Neuronal stem cell (in vitro differentiated cells): Measurements from ENCODE around the gene SIK2.
A peak's percentile ranks its signal among the peaks of the same experiment; 100 is the strongest.

Experiments
- DNase-seq: peaks from one replicate; pipeline ENCODE4 v3.0.0-alpha.2; 2013; ENCODE audit warnings: low spot score
- H2AFZ ChIP-seq: one replicate; pipeline ENCODE4 v1.6.1; 2013; ENCODE audit warnings: mild to moderate bottlenecking, low read length, inconsistent platforms
- H2AK5ac ChIP-seq: 2 replicates; pipeline ENCODE4 v1.6.1; 2013; ENCODE audit warnings: low read depth, mild to moderate bottlenecking, inconsistent platforms, low read length, moderate library complexity, mixed read lengths
- H2BK120ac ChIP-seq: 2 replicates; pipeline ENCODE4 v1.6.1; 2013; ENCODE audit warnings: low read depth, mild to moderate bottlenecking, inconsistent platforms, low read length, moderate library complexity, mixed read lengths
- H2BK12ac ChIP-seq: one replicate; pipeline ENCODE4 v1.6.1; 2013; ENCODE audit warnings: low read length, inconsistent platforms
- H2BK15ac ChIP-seq: 2 replicates; pipeline ENCODE4 v1.6.1; 2013; ENCODE audit warnings: mild to moderate bottlenecking, low read length, inconsistent platforms, mixed read lengths
- H2BK5ac ChIP-seq: one replicate; pipeline ENCODE4 v1.6.1; 2013; ENCODE audit warnings: inconsistent platforms, mild to moderate bottlenecking, low read length, moderate library complexity
- H3K14ac ChIP-seq: one replicate; pipeline ENCODE4 v1.6.1; 2013; ENCODE audit warnings: low read length, inconsistent platforms
- H3K18ac ChIP-seq: 2 replicates; pipeline ENCODE4 v1.6.1; 2013; ENCODE audit warnings: low read length, inconsistent platforms
- H3K23ac ChIP-seq: 2 replicates; pipeline ENCODE4 v1.6.1; 2013; ENCODE audit warnings: low read depth, mild to moderate bottlenecking, mixed read lengths, low read length, inconsistent platforms; ENCODE audit not compliant: poor library complexity
- H3K27ac ChIP-seq: replicated peaks from 3 replicates; pipeline ENCODE4 v1.5.1; 2013; ENCODE audit warnings: low read length, inconsistent platforms
- H3K27me3 ChIP-seq, 3 experiments: 2 replicates each; pipeline ENCODE4 v1.6.1; 2013; ENCODE audit warnings: low read length in 3 of 3, mild to moderate bottlenecking in 2 of 3, inconsistent platforms in 1 of 3, low read depth in 1 of 3, mixed read lengths in 1 of 3, moderate library complexity in 1 of 3; ENCODE audit not compliant: control insufficient read depth in 3 of 3, insufficient read depth in 3 of 3
- H3K36me3 ChIP-seq, 2 donors: replicated peaks in 1 of 2; 2 replicates each; pipeline ENCODE4 v1.6.1; 2013; ENCODE audit warnings: low read length in 2 of 2; ENCODE audit not compliant: control insufficient read depth in 2 of 2, insufficient read depth in 2 of 2
- H3K4ac ChIP-seq: 2 replicates; pipeline ENCODE4 v1.6.1; 2013; ENCODE audit warnings: inconsistent platforms, mild to moderate bottlenecking, low read length, moderate library complexity
- H3K4me1 ChIP-seq, 2 donors: 1 replicate in 1 of 2; 2 replicates in 1 of 2; pipeline ENCODE4 v1.6.1; 2013; ENCODE audit warnings: low read length in 2 of 2, low read depth in 1 of 2; ENCODE audit not compliant: control insufficient read depth in 2 of 2, insufficient read depth in 1 of 2
- H3K4me2 ChIP-seq: one replicate; pipeline ENCODE4 v1.6.1; 2013; ENCODE audit warnings: mild to moderate bottlenecking, low read length, inconsistent platforms; ENCODE audit not compliant: insufficient read depth, poor library complexity, severe bottlenecking
- H3K4me3 ChIP-seq, 2 donors: 2 replicates each; pipeline ENCODE4 v1.5.1; 2013; ENCODE audit warnings: low read length in 2 of 2, mild to moderate bottlenecking in 2 of 2, inconsistent platforms in 1 of 2, moderate library complexity in 1 of 2
- H3K79me1 ChIP-seq: one replicate; pipeline ENCODE4 v1.6.1; 2013; ENCODE audit warnings: low read depth, mild to moderate bottlenecking, inconsistent platforms, low read length, moderate library complexity
- H3K9ac ChIP-seq: one replicate; pipeline ENCODE4 v1.6.1; 2013; ENCODE audit warnings: mild to moderate bottlenecking, low read depth, low read length, inconsistent platforms; ENCODE audit not compliant: poor library complexity
- H3K9me3 ChIP-seq, 2 donors: replicated peaks in 1 of 2; 2 replicates each; pipeline versions ENCODE3 to v1.6.1; 2013; ENCODE audit warnings: low read length in 2 of 2, mild to moderate bottlenecking in 2 of 2, inconsistent platforms in 1 of 2, low read depth in 1 of 2, mixed read lengths in 1 of 2, moderate library complexity in 1 of 2; ENCODE audit not compliant: control insufficient read depth in 2 of 2, insufficient read depth in 1 of 2
- H4K8ac ChIP-seq: one replicate; pipeline ENCODE4 v1.6.1; 2013; ENCODE audit warnings: low read depth, mild to moderate bottlenecking, inconsistent platforms, low read length, moderate library complexity
- H4K91ac ChIP-seq: one replicate; pipeline ENCODE4 v1.6.1; 2013; ENCODE audit warnings: low read length, low read depth, mild to moderate bottlenecking, inconsistent platforms; ENCODE audit not compliant: poor library complexity
- WGBS, 2 donors: extraction: QIAGEN DNeasy Blood & Tissue Kit; methylation state at CpG; one replicate each; pipeline ENCODE4 v1.1.7; 2013; ENCODE audit warnings: missing lambda C conversion rate in 2 of 2, mixed read lengths in 1 of 2; ENCODE audit not compliant: insufficient read length in 2 of 2, insufficient replicate concordance in 1 of 2; ENCODE audit errors: extremely low coverage in 2 of 2; 5-methylcytosine and 5-hydroxymethylcytosine counted together

The SIK2 gene

DNA sequence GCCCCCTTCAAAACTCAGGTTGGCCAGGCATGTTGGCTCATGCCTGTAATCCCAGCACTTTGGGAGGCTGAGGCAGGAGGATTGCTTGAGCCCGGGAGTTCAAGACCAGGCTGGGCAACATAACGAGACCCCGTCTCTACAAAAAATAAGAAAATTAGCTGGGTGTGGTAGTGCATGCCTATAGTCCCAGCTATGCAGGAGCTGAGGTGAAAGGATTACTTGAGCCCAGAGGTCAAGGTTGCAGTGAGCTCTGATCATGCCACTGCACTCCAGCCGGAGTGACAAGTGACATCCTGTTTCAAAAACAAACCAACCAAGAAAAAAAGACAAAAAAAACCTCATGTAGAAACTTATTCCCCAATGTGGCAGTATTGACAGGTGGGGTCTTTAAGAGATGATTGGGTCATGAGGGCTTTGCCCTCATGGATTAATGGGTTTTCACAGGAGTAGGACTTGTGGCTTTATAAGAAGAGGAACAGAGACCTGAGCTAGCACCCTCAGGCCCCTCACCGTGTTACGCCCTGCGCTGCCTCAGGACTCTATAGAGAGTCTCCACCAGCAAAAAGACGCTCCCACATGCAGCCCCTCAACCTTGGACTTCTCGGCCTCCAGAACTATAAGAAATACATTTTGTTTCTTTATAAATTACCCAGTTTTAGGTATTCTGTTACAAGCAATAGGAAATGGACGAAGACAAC is 39.4 kb upstream of the SIK2 start:
- no peak overlapping the region for H3K9ac ChIP-seq
- peaks cover 0 to 6% of the 10 kb centered on the region in 2 donors for H3K4me1 ChIP-seq
- no peak overlapping the region for H2AFZ ChIP-seq
- H3K79me1 ChIP-seq = no peaks in the 10 kb centered on the region
- H3K9me3 ChIP-seq = no peaks in the 10 kb centered on the region
- no peak for DNase-seq
- H3K4me3 ChIP-seq = no peak overlapping the region
- no peak overlapping the region for H3K23ac ChIP-seq
- no peak overlapping the region for H3K14ac ChIP-seq
- H2BK12ac ChIP-seq = no peak overlapping the region
- no peak overlapping the region for H2AK5ac ChIP-seq
- no peak overlapping the region for H3K18ac ChIP-seq
- no peak overlapping the region for H3K27ac ChIP-seq
- no peak overlapping the region for H3K4me2 ChIP-seq
- no peak overlapping the region for H3K4ac ChIP-seq
- no peak overlapping the region for H4K91ac ChIP-seq
- H3K27me3 ChIP-seq = no peaks in the 10 kb centered on the region
- no peak overlapping the region for H2BK120ac ChIP-seq
- no peak overlapping the region for H4K8ac ChIP-seq
- no peaks in the 10 kb centered on the region for H3K36me3 ChIP-seq
- no peak overlapping the region for H2BK5ac ChIP-seq
- no peak overlapping the region for H2BK15ac ChIP-seq
- WGBS, 2 donors = no CpG with 5 or more reads among the region's 10 CpGs

- H2BK12ac ChIP-seq = no peak overlapping the region
- H2BK15ac ChIP-seq = no peak overlapping the region
- H3K23ac ChIP-seq = no peak overlapping the region
- peak; percentile 47 for DNase-seq
- no peaks in the 10 kb centered on the region for H3K27me3 ChIP-seq
- no peaks in the 10 kb centered on the region for H3K79me1 ChIP-seq
- no peak overlapping the region for H3K4me2 ChIP-seq
- H4K8ac ChIP-seq = no peak overlapping the region
- H2AFZ ChIP-seq = no peak overlapping the region
- H3K36me3 ChIP-seq = no peaks in the 10 kb centered on the region
- no peak overlapping the region for H3K9ac ChIP-seq
- H4K91ac ChIP-seq = no peak overlapping the region
- H3K4ac ChIP-seq = no peak overlapping the region
- no peak overlapping the region for H2BK5ac ChIP-seq
- H3K18ac ChIP-seq = no peak overlapping the region
- H2BK120ac ChIP-seq = no peak overlapping the region
- H3K4me3 ChIP-seq = no peak overlapping the region
- no peaks in the 10 kb centered on the region for H3K9me3 ChIP-seq
- WGBS, 2 donors = no CpG with 5 or more reads among the region's 4 CpGs
- no peak overlapping the region for H3K27ac ChIP-seq
- no peak overlapping the region for H2AK5ac ChIP-seq
- H3K14ac ChIP-seq = no peak overlapping the region
- peaks cover 5 to 10% of the 10 kb centered on the region in 2 donors for H3K4me1 ChIP-seq
These were observed 37.0 kb upstream of the SIK2 start for GRCh38 chr11:111565114-111565720.

- H3K4me2 ChIP-seq = no peak overlapping the region
- H4K8ac ChIP-seq = no peak overlapping the region
- H3K18ac ChIP-seq = no peak overlapping the region
- no peak overlapping the region for H2BK12ac ChIP-seq
- H3K36me3 ChIP-seq = no peaks in the 10 kb centered on the region
- no peak overlapping the region for H2BK15ac ChIP-seq
- H3K23ac ChIP-seq = no peak overlapping the region
- no peak overlapping the region for H3K4me3 ChIP-seq
- H3K9ac ChIP-seq = no peak overlapping the region
- H3K4me1 ChIP-seq = peaks cover 5 to 10% of the 10 kb centered on the region in 2 donors
- no peaks in the 10 kb centered on the region for H3K79me1 ChIP-seq
- H3K27me3 ChIP-seq = no peaks in the 10 kb centered on the region
- no peak overlapping the region for H3K27ac ChIP-seq
- no peaks in the 10 kb centered on the region for H3K9me3 ChIP-seq
- no peak for DNase-seq
- no peak overlapping the region for H3K14ac ChIP-seq
- no CpG with 5 or more reads among the region's 7 CpGs for WGBS, 2 donors
- H2BK5ac ChIP-seq = no peak overlapping the region
- no peak overlapping the region for H4K91ac ChIP-seq
- no peak overlapping the region for H3K4ac ChIP-seq
- H2BK120ac ChIP-seq = no peak overlapping the region
- no peak overlapping the region for H2AFZ ChIP-seq
- no peak overlapping the region for H2AK5ac ChIP-seq
These were observed 35.9 kb upstream of the SIK2 start for GRCh38 chr11:111566324-111566723.

DNA sequence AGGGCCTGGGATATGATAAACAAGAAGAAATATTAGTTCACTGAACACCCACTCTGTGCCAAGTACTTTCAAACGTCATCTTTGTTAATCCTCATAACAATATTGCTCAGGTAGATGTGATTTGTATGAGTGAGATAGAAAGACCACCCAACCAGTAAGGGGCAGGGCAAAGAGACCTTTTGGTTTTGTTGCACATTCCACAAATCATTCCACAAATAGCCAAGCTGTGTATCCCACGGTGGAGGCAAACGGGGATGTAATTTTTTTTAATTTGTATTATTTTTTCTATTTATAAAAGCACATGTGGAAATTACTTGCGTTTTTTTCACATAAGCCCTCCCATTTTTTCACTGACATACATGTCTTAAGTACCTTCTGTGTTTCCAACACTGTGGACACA is 32.8 kb upstream of the SIK2 start:
- no peaks in the 10 kb centered on the region for H3K9me3 ChIP-seq
- H3K4me2 ChIP-seq = no peak overlapping the region
- H2BK15ac ChIP-seq = no peak overlapping the region
- peaks cover 5 to 6% of the 10 kb centered on the region in 2 donors for H3K4me1 ChIP-seq
- H3K4me3 ChIP-seq = no peak overlapping the region
- H3K9ac ChIP-seq = no peak overlapping the region
- H3K14ac ChIP-seq = no peak overlapping the region
- no peak overlapping the region for H3K4ac ChIP-seq
- peaks cover 0 to 4% (median 0%) of the 10 kb centered on the region in 3 experiments for H3K27me3 ChIP-seq
- H3K79me1 ChIP-seq = no peaks in the 10 kb centered on the region
- no peaks in the 10 kb centered on the region for H3K36me3 ChIP-seq
- H4K8ac ChIP-seq = no peak overlapping the region
- DNase-seq = no peak
- H2AFZ ChIP-seq = no peak overlapping the region
- H3K27ac ChIP-seq = no peak overlapping the region
- WGBS, 2 donors = no CpG with 5 or more reads among the region's 4 CpGs
- no peak overlapping the region for H3K18ac ChIP-seq
- no peak overlapping the region for H2AK5ac ChIP-seq
- H2BK120ac ChIP-seq = no peak overlapping the region
- H3K23ac ChIP-seq = no peak overlapping the region
- H2BK12ac ChIP-seq = no peak overlapping the region
- H2BK5ac ChIP-seq = no peak overlapping the region
- H4K91ac ChIP-seq = no peak overlapping the region
